HL-60 (cell line): Measurements from ENCODE around the gene FUT8.

Experiments
- DNase-seq, 2 experiments: peaks; one replicate each; pipeline ENCODE4 v3.0.0-alpha.2; 2010 to 2020; ENCODE audit warnings: low read depth in 1 of 2, low spot score in 1 of 2
- H3K27ac ChIP-seq: fragments of 250-450 bp; sonication (Bioruptor Pico); replicated peaks from 2 replicates; pipeline ENCODE4 v1.5.1; 2020; ENCODE audit warnings: mild to moderate bottlenecking, moderate library complexity
- H3K27me3 ChIP-seq: fragments of 250-450 bp; sonication (Bioruptor Pico); 2 replicates; pipeline ENCODE4 v1.5.1; 2021; ENCODE audit warnings: mild to moderate bottlenecking, moderate library complexity; ENCODE audit not compliant: insufficient read depth, poor library complexity, severe bottlenecking
- H3K4me3 ChIP-seq: replicated peaks from 2 replicates; pipeline ENCODE4 v1.5.1; 2011; ENCODE audit warnings: mild to moderate bottlenecking, control low read depth, low read length; ENCODE audit not compliant: insufficient read depth
- CTCF ChIP-seq: IDR thresholded peaks from one replicate; pipeline ENCODE4 v1.5.1; 2011; ENCODE audit warnings: low read length, control low read depth, inconsistent platforms; ENCODE audit not compliant: insufficient read depth
- GABPA ChIP-seq: IDR thresholded peaks from 2 replicates; pipeline ENCODE4 v1.6.1; 2012; ENCODE audit warnings: low read depth
- POLR2AphosphoS5 ChIP-seq: IDR thresholded peaks from 2 replicates; pipeline ENCODE4 v1.6.1; 2012; ENCODE audit warnings: low read depth
- SPI1 ChIP-seq: IDR thresholded peaks from 2 replicates; pipeline ENCODE4 v1.6.1; 2012; ENCODE audit warnings: low read depth, mild to moderate bottlenecking, borderline replicate concordance
- TF ChIP-seq, protein P1 (sequence below): IDR thresholded peaks from 2 replicates; pipeline ENCODE4 v1.6.1; 2012; ENCODE audit warnings: low read depth; ENCODE audit not compliant: insufficient replicate concordance

Gene FUT8

DNA sequence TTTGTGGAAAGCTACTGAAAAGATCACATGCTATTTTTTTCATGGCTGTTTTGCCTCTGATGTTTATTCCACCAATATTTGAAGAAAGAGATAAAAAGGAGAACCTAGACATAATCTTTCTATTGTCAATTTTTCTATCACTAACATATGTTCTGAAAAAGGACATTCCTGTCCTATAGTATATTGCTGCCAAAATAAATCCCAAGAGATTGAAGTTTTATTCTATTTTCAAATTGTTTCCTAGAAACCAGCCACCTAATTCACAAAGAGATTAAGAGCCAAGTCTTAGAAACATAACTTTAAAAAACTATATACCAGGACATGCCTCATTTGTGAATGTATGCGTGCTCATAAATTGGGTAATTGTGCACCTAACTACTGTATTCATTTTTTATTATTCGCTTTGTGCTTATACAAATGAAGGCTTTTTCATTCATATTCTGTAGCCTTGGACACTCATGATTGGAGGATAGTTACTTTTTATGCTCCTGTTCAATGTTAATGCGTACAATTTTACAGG is 200.7 kb downstream of the FUT8 start:
- no peaks in the 10 kb centered on the region for H3K27me3 ChIP-seq
- DNase-seq: no peak
- no peak overlapping the region for H3K4me3 ChIP-seq
- TF ChIP-seq GABPA (no peak), POLR2AphosphoS5 (no peak), CTCF (no peak), SPI1 (no peak)
- TF ChIP-seq, protein P1, sequence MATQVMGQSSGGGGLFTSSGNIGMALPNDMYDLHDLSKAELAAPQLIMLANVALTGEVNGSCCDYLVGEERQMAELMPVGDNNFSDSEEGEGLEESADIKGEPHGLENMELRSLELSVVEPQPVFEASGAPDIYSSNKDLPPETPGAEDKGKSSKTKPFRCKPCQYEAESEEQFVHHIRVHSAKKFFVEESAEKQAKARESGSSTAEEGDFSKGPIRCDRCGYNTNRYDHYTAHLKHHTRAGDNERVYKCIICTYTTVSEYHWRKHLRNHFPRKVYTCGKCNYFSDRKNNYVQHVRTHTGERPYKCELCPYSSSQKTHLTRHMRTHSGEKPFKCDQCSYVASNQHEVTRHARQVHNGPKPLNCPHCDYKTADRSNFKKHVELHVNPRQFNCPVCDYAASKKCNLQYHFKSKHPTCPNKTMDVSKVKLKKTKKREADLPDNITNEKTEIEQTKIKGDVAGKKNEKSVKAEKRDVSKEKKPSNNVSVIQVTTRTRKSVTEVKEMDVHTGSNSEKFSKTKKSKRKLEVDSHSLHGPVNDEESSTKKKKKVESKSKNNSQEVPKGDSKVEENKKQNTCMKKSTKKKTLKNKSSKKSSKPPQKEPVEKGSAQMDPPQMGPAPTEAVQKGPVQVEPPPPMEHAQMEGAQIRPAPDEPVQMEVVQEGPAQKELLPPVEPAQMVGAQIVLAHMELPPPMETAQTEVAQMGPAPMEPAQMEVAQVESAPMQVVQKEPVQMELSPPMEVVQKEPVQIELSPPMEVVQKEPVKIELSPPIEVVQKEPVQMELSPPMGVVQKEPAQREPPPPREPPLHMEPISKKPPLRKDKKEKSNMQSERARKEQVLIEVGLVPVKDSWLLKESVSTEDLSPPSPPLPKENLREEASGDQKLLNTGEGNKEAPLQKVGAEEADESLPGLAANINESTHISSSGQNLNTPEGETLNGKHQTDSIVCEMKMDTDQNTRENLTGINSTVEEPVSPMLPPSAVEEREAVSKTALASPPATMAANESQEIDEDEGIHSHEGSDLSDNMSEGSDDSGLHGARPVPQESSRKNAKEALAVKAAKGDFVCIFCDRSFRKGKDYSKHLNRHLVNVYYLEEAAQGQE: no peak
- H3K27ac ChIP-seq: no peak overlapping the region

- no peak for DNase-seq
- Histone ChIP-seq H3K27me3 (no peaks in the 10 kb centered on the region), H3K27ac (no peak overlapping the region), H3K4me3 (no peak overlapping the region)
- TF ChIP-seq POLR2AphosphoS5 (no peak), GABPA (no peak), SPI1 (no peak), CTCF (no peak)
- TF ChIP-seq, protein P1: no peak
These were observed 206.5 kb downstream of the FUT8 start for GRCh38 chr14:65618996-65619395.

- no peak for DNase-seq
- Histone ChIP-seq H3K27ac (no peak overlapping the region), H3K4me3 (no peak overlapping the region), H3K27me3 (no peaks in the 10 kb centered on the region)
- TF ChIP-seq POLR2AphosphoS5: no peak
- no peak for TF ChIP-seq GABPA
- TF ChIP-seq, protein P1: no peak
- TF ChIP-seq SPI1: no peak
- TF ChIP-seq CTCF: no peak
These were observed 207.7 kb downstream of the FUT8 start for GRCh38 chr14:65620195-65620594.
